HG02885 (cell line): ENCODE data around the gene MAP1LC3B.

Experiments
- ATAC-seq: cut with Tn5 transposase; IDR thresholded peaks from one replicate; pipeline ENCODE4 v1.9.1; 2021; ENCODE audit warnings: mild to moderate bottlenecking; ENCODE audit not compliant: unreplicated experiment, poor library complexity

The MAP1LC3B gene

GRCh38 chr16:87447323-87447722 is 55.2 kb downstream of the MAP1LC3B start:
- no peak for ATAC-seq

- no peak for ATAC-seq
These were observed 56.7 kb downstream of the MAP1LC3B start for GRCh38 chr16:87448866-87449265.

DNA sequence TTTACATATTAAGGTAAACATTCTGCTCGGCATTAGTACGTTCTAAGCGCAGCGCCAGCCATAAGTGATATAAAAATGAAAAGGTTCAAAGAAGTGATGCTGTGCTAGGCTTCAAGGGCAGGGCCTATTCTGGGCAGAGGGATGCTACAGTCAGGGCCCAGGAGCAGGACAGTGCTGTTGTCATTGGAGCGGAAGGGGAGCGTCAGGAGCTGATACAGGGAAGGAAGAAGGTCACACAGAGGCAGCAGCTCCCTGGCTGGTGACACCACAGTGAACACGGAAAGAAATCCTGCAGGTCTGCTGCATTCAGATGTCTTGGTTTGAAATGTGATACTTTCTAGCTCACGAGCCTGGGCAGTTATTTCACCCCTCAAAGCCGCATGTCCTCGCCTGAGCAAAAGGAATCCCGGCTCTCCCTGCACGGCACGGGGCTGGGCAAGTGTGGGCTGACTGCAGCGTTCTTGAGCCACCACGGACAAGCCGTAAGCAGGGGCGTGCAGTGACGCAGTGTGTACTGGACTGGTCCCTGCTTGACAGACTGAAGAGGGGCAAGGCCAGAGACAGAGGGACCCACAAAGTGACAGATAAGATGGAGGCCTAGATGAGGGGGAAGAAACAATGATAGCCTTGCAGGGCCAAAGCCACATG is 59.6 kb downstream of the MAP1LC3B start:
- ATAC-seq = no peak

DNA sequence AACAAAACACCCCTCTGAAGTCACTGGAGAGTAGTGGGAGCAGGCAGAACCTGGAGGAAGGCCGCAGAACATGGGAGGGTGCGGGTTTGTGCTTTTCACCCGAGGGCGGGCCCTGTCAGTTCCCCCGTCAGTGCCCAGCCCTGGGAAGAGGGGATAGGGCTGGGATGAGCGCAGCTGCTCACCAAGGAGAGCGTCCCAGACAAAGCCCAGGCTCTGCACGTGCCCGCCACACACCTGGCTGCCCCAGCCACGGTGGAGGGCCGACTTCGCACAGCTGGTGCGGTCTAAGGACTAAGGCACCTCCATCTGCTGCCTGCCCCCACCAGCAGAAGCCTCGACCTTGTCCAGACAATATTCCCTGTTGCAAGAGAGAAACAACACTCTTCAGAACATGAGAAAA is 61.2 kb downstream of the MAP1LC3B start:
- ATAC-seq = no peak
